Upper lobe of left lung (tissue), 6 donors: ENCODE data around the gene GLT8D1. TPM values are rescaled to one million over a fixed set of nuclear protein-coding genes. Genes with fewer than 3 reads are reported as not detected.
"Not testable (repeated sequence)": the region's sequence is repeated elsewhere in the genome, so short reads cannot be mapped to it uniquely, and the experiment has no call there.

ENCODE experiments used
- ATAC-seq, 2 donors: fragments of 200-7000 bp; cut with Tn5 transposase; one replicate each; pipeline ENCODE4 v1.9.1; 2022; ENCODE audit warnings: mild to moderate bottlenecking in 2 of 2, moderate library complexity in 2 of 2; ENCODE audit not compliant: low FRiP score in 2 of 2
- DNase-seq, 2 donors: peaks; one replicate each; pipeline ENCODE4 v3.0.0-alpha.2; 2019 to 2020
- H3K27ac ChIP-seq, 4 donors: fragments of 200-600 bp; sonication (generic); one replicate each; pipeline ENCODE4 v1.5.1; 2016 to 2019
- H3K27me3 ChIP-seq, 4 donors: fragments of 200-600 bp; sonication (generic); one replicate each; pipeline ENCODE4 v1.5.1; 2017 to 2019
- H3K36me3 ChIP-seq, 4 donors: fragments of 200-600 bp; sonication (generic); one replicate each; pipeline ENCODE4 v1.5.1; 2016 to 2019
- H3K4me1 ChIP-seq, 4 donors: fragments of 200-600 bp; sonication (generic); one replicate each; pipeline ENCODE4 v1.5.1; 2018 to 2019
- H3K4me3 ChIP-seq, 4 donors: fragments of 200-600 bp; sonication (generic); one replicate each; pipeline ENCODE4 v1.5.1; 2017 to 2019; ENCODE audit warnings: mild to moderate bottlenecking in 2 of 4, moderate library complexity in 1 of 4
- H3K9me3 ChIP-seq, 4 donors: fragments of 200-600 bp; sonication (generic); one replicate each; pipeline ENCODE4 v1.5.1; 2018 to 2019
- EP300 ChIP-seq, 4 donors: sonication (generic); formaldehyde crosslinking; IDR thresholded peaks; one replicate each; pipeline ENCODE4 v1.5.1; 2017; ENCODE audit warnings: antibody characterized with exemption in 4 of 4, control low read depth in 2 of 4
- POLR2A ChIP-seq, 4 donors: fragments of 450-650 bp; IDR thresholded peaks; one replicate each; pipeline ENCODE4 v1.5.1; 2016 to 2017; ENCODE audit warnings: antibody characterized with exemption in 4 of 4, mild to moderate bottlenecking in 2 of 4
- POLR2AphosphoS5 ChIP-seq, 2 donors: sonication (generic); formaldehyde crosslinking; IDR thresholded peaks; one replicate each; pipeline ENCODE4 v1.5.1; 2017; ENCODE audit warnings: antibody characterized with exemption in 2 of 2
- whole genome bisulfite sequencing, 2 donors: methylation state at CpG; one replicate each; pipeline ENCODE4 v1.1.5; 2017 to 2018; 5-methylcytosine and 5-hydroxymethylcytosine counted together
- total RNA-seq, 6 donors: library from RNA; depleted of rRNA in 4 of 6; stranded (reverse); fragments of >200 nt in 4 of 6; gene quantifications; one replicate each; pipeline versions ENCODE4 v1.1.0 to v1.2.1, GENCODE V29; 2016 to 2021
- TF ChIP-seq, protein P1 (sequence below), 6 experiments: fragments of 450-650 bp in 4 of 6; fragments of 200-600 bp in 2 of 6; sonication (generic) in 2 of 6; IDR thresholded peaks; one replicate each; pipeline ENCODE4 v1.5.1; 2016 to 2019; ENCODE audit warnings: antibody characterized with exemption in 6 of 6
- donor health status: DM: no; HTN: no; CAD: no; lungs with moderate emphysema.
- donor health status: DM: no; HTN: yes; CAD: no; lungs with severe emphysema.

Gene GLT8D1
- total RNA-seq, 6 donors from 2014 or later, result 29.3 to 70.2 (median 38.6) TPM

DNA sequence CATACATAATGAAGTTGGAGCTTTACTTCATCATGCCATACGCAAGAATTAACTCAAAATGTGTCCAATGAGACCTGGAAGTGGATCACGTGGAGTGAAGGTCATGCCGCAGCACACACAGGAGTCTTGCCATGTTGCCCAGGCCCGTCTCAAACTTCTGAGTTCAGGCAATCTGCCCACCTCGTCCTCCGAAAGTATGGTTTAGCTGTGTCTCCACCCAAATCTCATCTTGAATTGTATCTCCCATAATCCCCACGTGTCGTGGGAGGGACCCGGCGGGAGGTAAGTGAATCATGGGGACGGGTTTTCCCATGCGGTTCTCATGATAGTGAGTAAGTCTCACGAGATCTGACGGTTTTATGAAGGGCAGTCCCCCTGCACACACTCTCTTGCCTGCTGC, 26.0 kb upstream of the GLT8D1 start:
- Histone ChIP-seq H3K9me3 (peaks cover 0 to 8% (median 0%) of the 10 kb centered on the region in 4 donors), H3K27me3 (no peaks in the 10 kb centered on the region), H3K4me1 (no peaks in the 10 kb centered on the region), H3K4me3 (no peak overlapping the region), H3K36me3 (peaks cover 10 to 59% (median 28%) of the 10 kb centered on the region in 4 donors), H3K27ac (no peak overlapping the region)
- 94 to 98% methylated on average over 10 to 14 of the region's 14 CpGs for WGBS, 2 donors
- ATAC-seq (no peak), DNase-seq (no peak)
- no peak for TF ChIP-seq EP300 (IDR thresholded peaks at IDR 0.05)
- no peak for TF ChIP-seq POLR2AphosphoS5 (IDR thresholded peaks at IDR 0.05)
- no peak for TF ChIP-seq POLR2A (IDR thresholded peaks at IDR 0.05)
- TF ChIP-seq, protein P1, sequence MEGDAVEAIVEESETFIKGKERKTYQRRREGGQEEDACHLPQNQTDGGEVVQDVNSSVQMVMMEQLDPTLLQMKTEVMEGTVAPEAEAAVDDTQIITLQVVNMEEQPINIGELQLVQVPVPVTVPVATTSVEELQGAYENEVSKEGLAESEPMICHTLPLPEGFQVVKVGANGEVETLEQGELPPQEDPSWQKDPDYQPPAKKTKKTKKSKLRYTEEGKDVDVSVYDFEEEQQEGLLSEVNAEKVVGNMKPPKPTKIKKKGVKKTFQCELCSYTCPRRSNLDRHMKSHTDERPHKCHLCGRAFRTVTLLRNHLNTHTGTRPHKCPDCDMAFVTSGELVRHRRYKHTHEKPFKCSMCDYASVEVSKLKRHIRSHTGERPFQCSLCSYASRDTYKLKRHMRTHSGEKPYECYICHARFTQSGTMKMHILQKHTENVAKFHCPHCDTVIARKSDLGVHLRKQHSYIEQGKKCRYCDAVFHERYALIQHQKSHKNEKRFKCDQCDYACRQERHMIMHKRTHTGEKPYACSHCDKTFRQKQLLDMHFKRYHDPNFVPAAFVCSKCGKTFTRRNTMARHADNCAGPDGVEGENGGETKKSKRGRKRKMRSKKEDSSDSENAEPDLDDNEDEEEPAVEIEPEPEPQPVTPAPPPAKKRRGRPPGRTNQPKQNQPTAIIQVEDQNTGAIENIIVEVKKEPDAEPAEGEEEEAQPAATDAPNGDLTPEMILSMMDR (IDR thresholded peaks at IDR 0.05), result no peak

DNA sequence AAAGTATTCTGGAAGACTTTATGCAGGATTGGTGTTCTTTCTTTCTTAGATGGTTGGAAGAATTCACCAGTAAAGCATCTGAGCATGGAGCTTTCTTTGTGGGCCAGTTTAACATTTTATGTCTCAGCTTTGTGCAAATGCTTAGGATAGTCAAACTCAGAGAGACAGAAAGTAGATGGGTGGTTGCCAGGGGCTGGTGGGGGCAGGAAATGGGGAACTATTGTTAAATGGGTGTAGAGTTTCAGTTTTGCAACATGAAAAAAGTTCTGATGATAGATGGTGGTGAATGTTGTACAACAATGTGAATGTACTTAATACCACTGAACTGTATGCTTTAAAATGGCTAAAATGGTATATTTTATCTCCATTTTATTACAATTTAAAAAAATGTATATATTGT, 25.1 kb upstream of the GLT8D1 start:
- Histone ChIP-seq H3K9me3 (peaks cover 0 to 8% (median 0%) of the 10 kb centered on the region in 4 donors), H3K27me3 (no peaks in the 10 kb centered on the region), H3K4me3 (no peak overlapping the region), H3K4me1 (no peaks in the 10 kb centered on the region), H3K27ac (no peak overlapping the region), H3K36me3 (peaks cover 5 to 52% (median 26%) of the 10 kb centered on the region in 4 donors)
- no peak for TF ChIP-seq POLR2AphosphoS5 (IDR thresholded peaks at IDR 0.05)
- TF ChIP-seq, protein P1 (IDR thresholded peaks at IDR 0.05), result no peak
- ATAC-seq (no peak), DNase-seq (no peak)

DNA sequence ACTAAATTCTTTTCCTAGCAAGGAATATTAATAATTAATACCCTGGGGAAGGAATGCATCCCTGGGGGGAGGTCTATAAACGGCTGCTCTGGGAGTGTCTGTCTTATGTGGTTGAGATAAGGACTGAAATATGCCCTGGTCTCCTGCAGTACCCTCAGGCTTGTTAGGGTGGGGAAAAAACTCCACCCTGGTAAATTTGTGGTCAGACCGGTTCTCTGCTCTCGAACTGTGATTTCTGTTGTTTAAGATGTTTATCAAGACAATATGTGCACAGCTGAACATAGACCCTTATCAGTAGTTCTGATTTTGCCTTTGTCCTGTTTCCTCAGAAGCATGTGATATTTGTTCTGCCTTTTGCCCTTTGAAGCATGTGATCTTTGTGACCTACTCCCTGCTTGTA, 23.2 kb upstream of the GLT8D1 start:
- not testable (repeated sequence) for DNase-seq, ATAC-seq, H3K4me3 ChIP-seq, H3K4me1 ChIP-seq, H3K27ac ChIP-seq, H3K9me3 ChIP-seq, H3K27me3 ChIP-seq
- peaks cover 5 to 34% (median 16%) of the 10 kb centered on the region in 4 donors for H3K36me3 ChIP-seq
- WGBS, 2 donors, result 68 to 70% methylated on average over 3 of the region's 3 CpGs

DNA sequence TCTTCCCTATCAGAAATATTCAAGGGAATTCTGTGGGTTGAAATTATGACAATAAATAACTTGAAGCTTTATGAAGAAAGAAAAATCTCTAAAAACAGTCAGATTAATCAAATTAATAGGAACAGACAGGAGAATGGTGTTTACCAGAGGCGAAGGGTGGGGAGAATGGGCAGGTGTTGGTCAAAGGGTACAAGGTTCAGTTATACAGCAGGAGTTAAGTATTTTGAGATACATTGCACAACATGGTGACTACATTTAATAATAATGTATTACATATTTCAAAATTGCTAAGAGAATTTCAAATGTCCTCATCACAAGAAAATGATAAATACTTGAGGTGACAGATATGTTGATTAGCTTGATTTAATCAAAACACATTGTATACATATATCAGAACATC, 18.9 kb upstream of the GLT8D1 start:
- Histone ChIP-seq H3K9me3 (peaks cover 0 to 8% (median 0%) of the 10 kb centered on the region in 4 donors), H3K27ac (no peak overlapping the region), H3K36me3 (peaks cover 0 to 3% (median 1%) of the 10 kb centered on the region in 4 donors), H3K4me1 (peaks cover 0 to 17% (median 13%) of the 10 kb centered on the region in 4 donors), H3K4me3 (no peak overlapping the region), H3K27me3 (no peaks in the 10 kb centered on the region)
- 96 to 100% methylated on average over 1 of the region's 1 CpG for whole genome bisulfite sequencing, 2 donors
- TF ChIP-seq EP300 (IDR thresholded peaks at IDR 0.05), result no peak
- TF ChIP-seq POLR2A (IDR thresholded peaks at IDR 0.05), result no peak
- no peak for TF ChIP-seq POLR2AphosphoS5 (IDR thresholded peaks at IDR 0.05)
- TF ChIP-seq, protein P1 (IDR thresholded peaks at IDR 0.05), result no peak
- DNase-seq (no peak), ATAC-seq (no peak)

DNA sequence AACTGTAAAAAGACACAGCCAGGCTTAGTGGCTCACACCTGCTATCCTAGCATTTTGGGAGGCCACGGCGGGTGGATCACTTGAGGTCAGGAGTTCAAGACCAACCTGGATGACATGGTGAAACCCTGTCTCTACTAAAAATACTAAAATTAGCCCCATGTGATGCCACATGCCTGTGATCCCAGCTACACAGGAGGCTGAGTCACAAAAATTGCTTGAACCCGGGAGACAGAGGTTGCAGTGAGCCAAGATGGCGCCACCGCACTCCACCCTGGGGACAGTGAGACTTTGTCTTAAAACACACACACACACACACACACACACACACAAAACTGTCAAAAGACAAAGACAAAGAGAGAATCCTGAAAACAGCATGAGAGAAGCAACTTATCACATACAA, 18.3 kb upstream of the GLT8D1 start:
- H3K4me1 ChIP-seq, result peaks cover 0 to 17% (median 13%) of the 10 kb centered on the region in 4 donors
- 96 to 97% methylated on average over 5 of the region's 5 CpGs for WGBS, 2 donors
- H3K27ac ChIP-seq, result no peak overlapping the region
- TF ChIP-seq EP300 (IDR thresholded peaks at IDR 0.05) (no peak), POLR2A (IDR thresholded peaks at IDR 0.05) (no peak), POLR2AphosphoS5 (IDR thresholded peaks at IDR 0.05) (no peak)
- TF ChIP-seq, protein P1 (IDR thresholded peaks at IDR 0.05), result no peak
- H3K4me3 ChIP-seq, result no peak overlapping the region
- DNase-seq, result no peak
- no peak for ATAC-seq
- H3K9me3 ChIP-seq, result peaks cover 0 to 6% (median 0%) of the 10 kb centered on the region in 4 donors
- H3K36me3 ChIP-seq, result peaks cover 0 to 5% (median 2%) of the 10 kb centered on the region in 4 donors
- H3K27me3 ChIP-seq, result no peaks in the 10 kb centered on the region
